K562 (cell line): Measurements from ENCODE around the gene MEF2D. TPM values are rescaled to one million over a fixed set of nuclear protein-coding genes. Genes with fewer than 3 reads are reported as not detected.
A peak's percentile ranks its signal among the peaks of the same experiment; 100 is the strongest.

Experiments used
- ATF1 ChIP-seq, 2 experiments: fragments of 450-650 bp in 1 of 2; IDR thresholded peaks; 2 replicates each; pipeline ENCODE4 v1.6.1; 2016; ENCODE audit warnings: missing compliant biosample characterization in 1 of 2, missing genetic modification characterization in 1 of 2
- BRD9 ChIP-seq: fragments of 450-650 bp; IDR thresholded peaks from 2 replicates; pipeline ENCODE4 v1.6.1; 2018; ENCODE audit warnings: low read depth; ENCODE audit not compliant: partially characterized antibody
- CBFA2T3 ChIP-seq: fragments of 450-650 bp; IDR thresholded peaks from 2 replicates; pipeline ENCODE4 v1.6.1; 2017
- GTF2A2 ChIP-seq: IDR thresholded peaks from 2 replicates; pipeline ENCODE4 v1.6.1; 2016; ENCODE audit warnings: mild to moderate bottlenecking, missing genetic modification characterization, missing compliant biosample characterization
- HEY1 ChIP-seq: fragments of 250-450 bp; sonication (Bioruptor Pico); IDR thresholded peaks from 2 replicates; pipeline ENCODE4 v1.5.0; 2020; ENCODE audit warnings: mild to moderate bottlenecking, moderate library complexity, borderline replicate concordance
- LARP7 ChIP-seq: fragments of 450-650 bp; IDR thresholded peaks from 2 replicates; pipeline ENCODE4 v1.6.1; 2016
- MCM3 ChIP-seq: fragments of 450-650 bp; IDR thresholded peaks from 2 replicates; pipeline ENCODE4 v1.6.1; 2016
- MTA3 ChIP-seq: fragments of 450-650 bp; formaldehyde crosslinking; IDR thresholded peaks from 2 replicates; pipeline ENCODE4 v1.6.1; 2017; ENCODE audit warnings: mild to moderate bottlenecking, borderline replicate concordance
- MXI1 ChIP-seq: IDR thresholded peaks from 2 replicates; pipeline ENCODE4 v1.6.1; 2011; ENCODE audit warnings: low read depth, mild to moderate bottlenecking, improper control_type of control experiment, low read length
- NFE2L1 ChIP-seq: fragments of 450-650 bp; IDR thresholded peaks from 2 replicates; pipeline ENCODE4 v1.6.1; 2016; ENCODE audit warnings: missing genetic modification characterization, low read depth, mild to moderate bottlenecking, missing compliant biosample characterization, moderate library complexity, borderline replicate concordance
- STAT5A ChIP-seq: IDR thresholded peaks from 2 replicates; pipeline ENCODE4 v1.6.1; 2012; ENCODE audit warnings: low read length, inconsistent platforms, borderline replicate concordance
- TFAM ChIP-seq: fragments of 250-450 bp; sonication (Bioruptor Pico); conservative IDR thresholded peaks from 2 replicates; pipeline ENCODE4 v1.5.0; 2021; ENCODE audit warnings: mild to moderate bottlenecking, moderate library complexity
- XRCC3 ChIP-seq: fragments of 450-650 bp; IDR thresholded peaks from 2 replicates; pipeline ENCODE4 v1.6.1; 2017; ENCODE audit warnings: mild to moderate bottlenecking, moderate library complexity
- XRCC5 ChIP-seq: fragments of 200-400 bp; formaldehyde crosslinking; IDR thresholded peaks from 2 replicates; pipeline ENCODE4 v1.6.1; 2017; ENCODE audit warnings: low read depth, mild to moderate bottlenecking, low read length
- polyA plus RNA-seq, 8 experiments: library from polyadenylated mRNA; depleted of rRNA in 4 of 8; stranded (reverse) in 5 of 8; unstranded in 3 of 8; fragments of >200 nt; fragmentation: Nextera tagmentation in 2 of 8; fragmentation: Illumina TruSeq in 1 of 8; extraction: Ambion mirVana in 2 of 8; extraction: Trizol in 1 of 8; gene quantifications; 2 replicates each; pipeline versions ENCODE4 v1.2.1 to v1.2.3, GENCODE V29; 2011 to 2014; ENCODE audit warnings: inconsistent platforms in 1 of 8, missing spikeins in 1 of 8
- total RNA-seq, 7 experiments: library from RNA; depleted of rRNA in 6 of 7; stranded (reverse); fragments of >200 nt in 6 of 7; fragmentation: Illumina TruSeq in 2 of 7; extraction: Trizol in 2 of 7; gene quantifications; 2 replicates each; pipeline versions ENCODE4 v1.2.1 to v1.2.3, GENCODE V29; 2011 to 2021; ENCODE audit warnings: low replicate concordance in 1 of 7
- TF ChIP-seq, protein P1 (sequence below): fragments of 250-450 bp; sonication (Bioruptor Pico); IDR thresholded peaks from 2 replicates; pipeline ENCODE4 v1.4.0; 2020; ENCODE audit warnings: mild to moderate bottlenecking
- TF ChIP-seq, protein P2 (sequence below): sonication (generic); formaldehyde crosslinking; IDR thresholded peaks from 2 replicates; pipeline ENCODE4 v1.8.0; 2022; ENCODE audit warnings: mild to moderate bottlenecking, missing genetic modification reagents, borderline replicate concordance
- TF ChIP-seq, protein P3 (sequence below), 2 experiments: fragments of 450-650 bp in 1 of 2; sonication (generic) in 1 of 2; formaldehyde crosslinking; conservative IDR thresholded peaks; 2 replicates each; pipeline versions ENCODE4 v1.4.0 to v1.8.1; 2020 to 2022; ENCODE audit warnings: mild to moderate bottlenecking in 1 of 2, missing genetic modification reagents in 1 of 2
- TF ChIP-seq, protein P4 (sequence below): fragments of 250-450 bp; sonication (Bioruptor Pico); IDR thresholded peaks from 2 replicates; pipeline ENCODE4 v1.4.0; 2020

The MEF2D gene
- total and polyA plus RNA-seq, 9 of the 15 experiments (the other 6 are each of a cell fraction or from before 2014, with no cell fraction given): 0.10 to 19.5 (median 2.6) TPM

DNA sequence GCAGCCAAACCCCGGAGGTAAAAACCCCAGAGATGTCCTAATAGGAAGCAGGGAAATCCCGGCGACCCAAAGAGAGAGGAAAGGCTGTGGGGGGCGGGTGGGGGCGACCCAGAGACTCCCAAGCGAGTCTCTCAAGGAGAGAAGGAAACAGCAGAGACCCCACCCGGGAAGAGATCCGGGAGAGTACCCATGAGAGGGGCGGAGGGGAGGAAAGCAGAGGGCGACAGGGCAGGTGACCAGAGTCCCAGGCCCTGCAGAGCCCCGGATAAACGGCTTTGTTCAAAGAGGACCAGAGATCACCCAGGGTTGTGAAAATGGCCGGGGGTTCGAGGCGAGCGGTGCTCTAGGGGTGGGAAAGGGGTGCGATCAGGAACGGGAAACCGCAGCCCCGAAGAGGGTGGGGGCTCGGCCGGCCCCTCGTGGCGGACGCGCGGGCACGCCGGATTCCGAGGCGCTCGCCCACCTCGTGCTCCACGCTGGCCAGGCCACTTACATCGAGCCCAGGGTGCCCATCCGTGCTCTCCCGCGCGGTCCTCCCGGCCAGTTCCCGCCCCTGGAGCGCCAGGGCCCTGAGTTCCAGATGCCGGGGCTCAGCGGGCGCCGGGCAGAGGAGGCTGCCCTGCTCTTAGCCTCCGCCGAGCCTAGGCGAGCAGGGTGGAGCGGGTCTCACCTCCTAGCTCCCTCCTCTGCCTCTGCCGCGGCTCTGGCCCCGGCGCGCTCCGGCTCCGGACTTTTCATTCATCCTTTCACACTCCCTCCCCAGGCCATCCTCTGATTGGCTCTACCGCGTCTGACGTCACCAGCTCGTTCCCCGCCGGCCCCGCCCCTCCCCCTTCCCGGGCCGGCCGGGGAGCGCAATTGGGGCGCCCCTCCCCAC is 79.3 kb downstream of the MEF2D start (continued):
- TF ChIP-seq, protein P1, sequence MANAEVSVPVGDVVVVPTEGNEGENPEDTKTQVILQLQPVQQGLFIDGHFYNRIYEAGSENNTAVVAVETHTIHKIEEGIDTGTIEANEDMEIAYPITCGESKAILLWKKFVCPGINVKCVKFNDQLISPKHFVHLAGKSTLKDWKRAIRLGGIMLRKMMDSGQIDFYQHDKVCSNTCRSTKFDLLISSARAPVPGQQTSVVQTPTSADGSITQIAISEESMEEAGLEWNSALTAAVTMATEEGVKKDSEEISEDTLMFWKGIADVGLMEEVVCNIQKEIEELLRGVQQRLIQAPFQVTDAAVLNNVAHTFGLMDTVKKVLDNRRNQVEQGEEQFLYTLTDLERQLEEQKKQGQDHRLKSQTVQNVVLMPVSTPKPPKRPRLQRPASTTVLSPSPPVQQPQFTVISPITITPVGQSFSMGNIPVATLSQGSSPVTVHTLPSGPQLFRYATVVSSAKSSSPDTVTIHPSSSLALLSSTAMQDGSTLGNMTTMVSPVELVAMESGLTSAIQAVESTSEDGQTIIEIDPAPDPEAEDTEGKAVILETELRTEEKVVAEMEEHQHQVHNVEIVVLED (CRISPR knock-in tag): no peak
- peak; percentile 77; the same call in 1 of the 2 replicates for TF ChIP-seq MTA3
- TF ChIP-seq, protein P2, sequence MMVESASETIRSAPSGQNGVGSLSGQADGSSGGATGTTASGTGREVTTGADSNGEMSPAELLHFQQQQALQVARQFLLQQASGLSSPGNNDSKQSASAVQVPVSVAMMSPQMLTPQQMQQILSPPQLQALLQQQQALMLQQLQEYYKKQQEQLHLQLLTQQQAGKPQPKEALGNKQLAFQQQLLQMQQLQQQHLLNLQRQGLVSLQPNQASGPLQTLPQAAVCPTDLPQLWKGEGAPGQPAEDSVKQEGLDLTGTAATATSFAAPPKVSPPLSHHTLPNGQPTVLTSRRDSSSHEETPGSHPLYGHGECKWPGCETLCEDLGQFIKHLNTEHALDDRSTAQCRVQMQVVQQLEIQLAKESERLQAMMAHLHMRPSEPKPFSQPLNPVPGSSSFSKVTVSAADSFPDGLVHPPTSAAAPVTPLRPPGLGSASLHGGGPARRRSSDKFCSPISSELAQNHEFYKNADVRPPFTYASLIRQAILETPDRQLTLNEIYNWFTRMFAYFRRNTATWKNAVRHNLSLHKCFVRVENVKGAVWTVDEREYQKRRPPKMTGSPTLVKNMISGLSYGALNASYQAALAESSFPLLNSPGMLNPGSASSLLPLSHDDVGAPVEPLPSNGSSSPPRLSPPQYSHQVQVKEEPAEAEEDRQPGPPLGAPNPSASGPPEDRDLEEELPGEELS (CRISPR knock-in tag): no peak
- TF ChIP-seq NFE2L1 (tag): no peak
- TF ChIP-seq ATF1 (CRISPR knock-in tag; IDR thresholded peaks at IDR 0.05): peak; percentile 58
- peak; percentile 95 for TF ChIP-seq ATF1 (tag; IDR thresholded peaks at IDR 0.05)
- no peak for TF ChIP-seq MXI1
- TF ChIP-seq GTF2A2 (tag): no peak
- no peak for TF ChIP-seq XRCC5
- TF ChIP-seq CBFA2T3: no peak
- TF ChIP-seq XRCC3: no peak
- no peak for TF ChIP-seq LARP7
- TF ChIP-seq HEY1 (CRISPR knock-in tag): no peak
- TF ChIP-seq STAT5A: no peak
- TF ChIP-seq TFAM (CRISPR knock-in tag): no peak
- no peak for TF ChIP-seq BRD9
- TF ChIP-seq MCM3: no peak
- TF ChIP-seq, protein P3, sequence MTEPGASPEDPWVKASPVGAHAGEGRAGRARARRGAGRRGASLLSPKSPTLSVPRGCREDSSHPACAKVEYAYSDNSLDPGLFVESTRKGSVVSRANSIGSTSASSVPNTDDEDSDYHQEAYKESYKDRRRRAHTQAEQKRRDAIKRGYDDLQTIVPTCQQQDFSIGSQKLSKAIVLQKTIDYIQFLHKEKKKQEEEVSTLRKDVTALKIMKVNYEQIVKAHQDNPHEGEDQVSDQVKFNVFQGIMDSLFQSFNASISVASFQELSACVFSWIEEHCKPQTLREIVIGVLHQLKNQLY (CRISPR knock-in tag; conservative IDR thresholded peaks at IDR 0.05): no peak
- TF ChIP-seq, protein P4, sequence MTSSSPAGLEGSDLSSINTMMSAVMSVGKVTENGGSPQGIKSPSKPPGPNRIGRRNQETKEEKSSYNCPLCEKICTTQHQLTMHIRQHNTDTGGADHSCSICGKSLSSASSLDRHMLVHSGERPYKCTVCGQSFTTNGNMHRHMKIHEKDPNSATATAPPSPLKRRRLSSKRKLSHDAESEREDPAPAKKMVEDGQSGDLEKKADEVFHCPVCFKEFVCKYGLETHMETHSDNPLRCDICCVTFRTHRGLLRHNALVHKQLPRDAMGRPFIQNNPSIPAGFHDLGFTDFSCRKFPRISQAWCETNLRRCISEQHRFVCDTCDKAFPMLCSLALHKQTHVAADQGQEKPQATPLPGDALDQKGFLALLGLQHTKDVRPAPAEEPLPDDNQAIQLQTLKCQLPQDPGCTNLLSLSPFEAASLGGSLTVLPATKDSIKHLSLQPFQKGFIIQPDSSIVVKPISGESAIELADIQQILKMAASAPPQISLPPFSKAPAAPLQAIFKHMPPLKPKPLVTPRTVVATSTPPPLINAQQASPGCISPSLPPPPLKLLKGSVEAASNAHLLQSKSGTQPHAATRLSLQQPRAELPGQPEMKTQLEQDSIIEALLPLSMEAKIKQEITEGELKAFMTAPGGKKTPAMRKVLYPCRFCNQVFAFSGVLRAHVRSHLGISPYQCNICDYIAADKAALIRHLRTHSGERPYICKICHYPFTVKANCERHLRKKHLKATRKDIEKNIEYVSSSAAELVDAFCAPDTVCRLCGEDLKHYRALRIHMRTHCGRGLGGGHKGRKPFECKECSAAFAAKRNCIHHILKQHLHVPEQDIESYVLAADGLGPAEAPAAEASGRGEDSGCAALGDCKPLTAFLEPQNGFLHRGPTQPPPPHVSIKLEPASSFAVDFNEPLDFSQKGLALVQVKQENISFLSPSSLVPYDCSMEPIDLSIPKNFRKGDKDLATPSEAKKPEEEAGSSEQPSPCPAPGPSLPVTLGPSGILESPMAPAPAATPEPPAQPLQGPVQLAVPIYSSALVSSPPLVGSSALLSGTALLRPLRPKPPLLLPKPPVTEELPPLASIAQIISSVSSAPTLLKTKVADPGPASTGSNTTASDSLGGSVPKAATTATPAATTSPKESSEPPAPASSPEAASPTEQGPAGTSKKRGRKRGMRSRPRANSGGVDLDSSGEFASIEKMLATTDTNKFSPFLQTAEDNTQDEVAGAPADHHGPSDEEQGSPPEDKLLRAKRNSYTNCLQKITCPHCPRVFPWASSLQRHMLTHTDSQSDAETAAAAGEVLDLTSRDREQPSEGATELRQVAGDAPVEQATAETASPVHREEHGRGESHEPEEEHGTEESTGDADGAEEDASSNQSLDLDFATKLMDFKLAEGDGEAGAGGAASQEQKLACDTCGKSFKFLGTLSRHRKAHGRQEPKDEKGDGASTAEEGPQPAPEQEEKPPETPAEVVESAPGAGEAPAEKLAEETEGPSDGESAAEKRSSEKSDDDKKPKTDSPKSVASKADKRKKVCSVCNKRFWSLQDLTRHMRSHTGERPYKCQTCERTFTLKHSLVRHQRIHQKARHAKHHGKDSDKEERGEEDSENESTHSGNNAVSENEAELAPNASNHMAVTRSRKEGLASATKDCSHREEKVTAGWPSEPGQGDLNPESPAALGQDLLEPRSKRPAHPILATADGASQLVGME (CRISPR knock-in tag): no peak
